ENCODE data around the gene IGIP. TPM values are rescaled to one million over a fixed set of nuclear protein-coding genes. Genes with fewer than 3 reads are reported as not detected.

The IGIP gene
- total and polyA plus RNA-seq, 2 of the 8 experiments (the other 6 are each of a cell fraction or from before 2014, with no cell fraction given) = 0.32 to 0.69 TPM

GRCh38 chr5:140174465-140175366, 49.0 kb downstream of the IGIP start, which contains the start of gene CYSTM1 (continued):
- no peak for TF ChIP-seq RAD21 (IDR thresholded peaks at IDR 0.05 in 1 of 2, conservative IDR thresholded peaks at IDR 0.05 in 1 of 2; ENCODE audit: low read depth in 2 of 2, low read length in 2 of 2)
- TF ChIP-seq RXRA (IDR thresholded peaks at IDR 0.05; ENCODE audit: insufficient read depth, low read depth, low read length) = no peak
- TF ChIP-seq NANOG (IDR thresholded peaks at IDR 0.05; ENCODE audit: insufficient read depth, low read depth, low read length, poor library complexity, severe bottlenecking) = peak; percentile 11
- peak; percentile 88 for TF ChIP-seq POLR2AphosphoS5 (IDR thresholded peaks at IDR 0.05; ENCODE audit: low read depth, low read length)
- TF ChIP-seq HDAC2 (IDR thresholded peaks at IDR 0.05; ENCODE audit: borderline replicate concordance in 1 of 2, low read depth in 2 of 2, low read length in 2 of 2) = peak in 1 of 2 experiments; percentile 70; a peak in 2 of 4 replicates
- TF ChIP-seq HDAC6 (IDR thresholded peaks at IDR 0.05; ENCODE audit: low read depth, low read length) = no peak
- no peak for TF ChIP-seq SAP30 (IDR thresholded peaks at IDR 0.05; ENCODE audit: insufficient read depth, insufficient replicate concordance, low read length)
- TF ChIP-seq TAF7 (optimal IDR thresholded peaks at IDR 0.05; ENCODE audit: borderline replicate concordance, low read depth, low read length) = no peak
- no peak for TF ChIP-seq CBX8 (IDR thresholded peaks at IDR 0.05; ENCODE audit: borderline replicate concordance, low read depth, low read length)
- peak; percentile 89 for TF ChIP-seq TAF1 (IDR thresholded peaks at IDR 0.05; ENCODE audit: low read depth, low read length)
- no peak for TF ChIP-seq EGR1 (IDR thresholded peaks at IDR 0.05; ENCODE audit: borderline replicate concordance, low read depth, low read length)
- TF ChIP-seq CHD1 (IDR thresholded peaks at IDR 0.05; ENCODE audit: low read depth, low read length) = no peak
- TF ChIP-seq CBX5 (IDR thresholded peaks at IDR 0.05; ENCODE audit: low read depth, low read length) = no peak
- no peak for TF ChIP-seq RFX5 (IDR thresholded peaks at IDR 0.05; ENCODE audit: borderline replicate concordance, low read depth, low read length)

All from H1 (cell line).